ENCODE results near the gene IL1R2. TPM values are rescaled to one million over a fixed set of nuclear protein-coding genes. Genes with fewer than 3 reads are reported as not detected.
A peak's percentile ranks its signal among the peaks of the same experiment; 100 is the strongest.

The IL1R2 gene
- total RNA-seq, 4 donors from 2014 or later: 12.2 to 207 (median 32.1) TPM

- ATAC-seq (ENCODE audit: low FRiP score) (no peak), DNase-seq (ENCODE audit: low spot score) (no peak)
- TF ChIP-seq CTCF (IDR thresholded peaks at IDR 0.05): no peak
Observed at GRCh38 chr2:102058293-102058833, 66.6 kb downstream of the IL1R2 start.

DNA sequence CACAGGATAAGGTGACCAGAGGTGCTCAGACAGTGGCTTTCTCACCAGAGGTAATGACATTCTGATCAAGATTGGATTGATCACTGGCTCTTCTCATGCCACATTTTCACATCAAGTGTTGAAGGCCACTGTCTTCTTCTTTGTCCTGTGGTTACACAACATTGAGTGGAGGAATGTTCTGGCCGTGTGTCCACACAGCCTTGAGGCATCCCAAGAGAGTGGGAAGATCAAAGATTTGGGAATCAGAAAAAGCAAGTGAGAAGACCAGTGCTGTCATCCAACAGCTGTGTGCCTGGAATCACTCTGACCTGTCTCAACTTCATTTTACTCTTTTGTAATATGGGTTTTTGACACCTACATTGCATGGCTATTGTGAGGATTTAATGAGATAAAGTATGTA lies 67.4 kb downstream of the IL1R2 start:
- TF ChIP-seq CTCF (IDR thresholded peaks at IDR 0.05): no peak
- ATAC-seq (ENCODE audit: low FRiP score): no peak
- DNase-seq (ENCODE audit: low spot score): no peak

- TF ChIP-seq CTCF (IDR thresholded peaks at IDR 0.05): no peak
- no peak for ATAC-seq (ENCODE audit: low FRiP score)
Observed at GRCh38 chr2:102060047-102060446, 68.3 kb downstream of the IL1R2 start.

GRCh38 chr2:102060792-102061191 lies 69.0 kb downstream of the IL1R2 start:
- ATAC-seq (ENCODE audit: low FRiP score) (no peak), DNase-seq (ENCODE audit: low spot score) (no peak)
- no peak for TF ChIP-seq CTCF (IDR thresholded peaks at IDR 0.05)

More at GRCh38 chr2:102060047-102060446, 68.3 kb downstream of the IL1R2 start:
- DNase-seq (ENCODE audit: low spot score): no peak

DNA sequence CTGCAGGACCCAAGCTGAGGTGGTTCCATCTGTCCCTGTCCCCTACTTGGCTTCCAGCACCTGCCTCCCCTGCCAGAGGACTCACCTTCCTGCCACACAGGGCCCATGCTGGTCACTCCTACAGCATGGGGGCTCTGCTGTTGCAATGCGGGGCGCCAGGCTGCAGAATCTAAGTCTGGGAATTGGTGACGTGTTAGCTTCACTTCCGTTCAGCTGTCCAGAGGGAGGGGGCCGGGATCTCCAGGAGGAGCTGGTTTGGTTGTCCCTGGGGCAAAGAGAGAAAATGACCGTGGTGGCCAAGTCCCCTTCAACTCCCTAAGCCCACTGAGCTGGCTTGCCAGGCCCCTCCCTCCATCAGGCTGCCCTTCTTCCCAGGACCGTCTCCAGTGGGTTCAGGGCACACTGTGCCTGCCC lies 69.5 kb downstream of the IL1R2 start:
- DNase-seq (ENCODE audit: low spot score) (no peak), ATAC-seq (ENCODE audit: low FRiP score) (no peak)
- TF ChIP-seq CTCF (IDR thresholded peaks at IDR 0.05): no peak

GRCh38 chr2:102061962-102062795 lies 70.4 kb downstream of the IL1R2 start:
- no peak for TF ChIP-seq CTCF (IDR thresholded peaks at IDR 0.05)
- ATAC-seq (ENCODE audit: low FRiP score) (peak; percentile 56), DNase-seq (ENCODE audit: low spot score) (no peak)

GRCh38 chr2:102062802-102063201 lies 71.0 kb downstream of the IL1R2 start:
- ATAC-seq (ENCODE audit: low FRiP score): no peak
- no peak for TF ChIP-seq CTCF (IDR thresholded peaks at IDR 0.05)
- DNase-seq (ENCODE audit: low spot score): no peak

Data from omental fat pad (tissue), 4 donors.